ENCODE measurements around the gene SCN3A. TPM values are rescaled to one million over a fixed set of nuclear protein-coding genes. Genes with fewer than 3 reads are reported as not detected.

SCN3A gene
- total RNA-seq, 5 donors from 2014 or later (not counting 1 experiment from before 2014, with no cell fraction given), result 0.06 to 0.48 (median 0.30) TPM

- Histone ChIP-seq H3K27ac (ENCODE audit: low read length) (no peak overlapping the region), H3K4me1 (ENCODE audit: control insufficient read depth in 1 of 2, extremely low read depth in 1 of 2, insufficient read depth in 2 of 2, low read length in 2 of 2) (no peaks in the 10 kb centered on the region), H3K36me3 (ENCODE audit: control insufficient read depth in 2 of 2, extremely low read depth in 1 of 2, insufficient read depth in 1 of 2, low read length in 1 of 2) (no peaks in the 10 kb centered on the region), H3K4me3 (ENCODE audit: control insufficient read depth in 1 of 2, extremely low read depth in 1 of 2, low read length in 1 of 2) (no peak overlapping the region), H3K27me3 (replicated peaks in 1 of 2; ENCODE audit: control insufficient read depth in 2 of 2, extremely low read depth in 1 of 2, insufficient read depth in 2 of 2, low read length in 1 of 2) (no peaks in the 10 kb centered on the region), H3K9me3 (no peaks in the 10 kb centered on the region)
- CTCF ChIA-PET, result interaction anchor here (0.8 to 1.8 kb wide), 2 partner anchors 8 to 634 kb away, joined by 3 to 7 read pairs (median 3); no protein-coding TSS in a partner anchor
- POLR2A ChIA-PET, result no interaction called here
- no peak for DNase-seq
- H3K36me3 Mint-ChIP-seq, result no peaks in the 10 kb centered on the region
- peaks cover 0 to 4% of the 10 kb centered on the region in 2 donors for H3K27me3 Mint-ChIP-seq
- H3K27ac Mint-ChIP-seq, result no peak overlapping the region
- no peaks in the 10 kb centered on the region for H3K9me3 Mint-ChIP-seq
- H3K4me3 Mint-ChIP-seq, result no peak overlapping the region
- no peak for ATAC-seq (replicated peaks in 1 of 4)
- no peaks in the 10 kb centered on the region for H3K4me1 Mint-ChIP-seq
- WGBS (ENCODE audit: insufficient coverage), result no CpG with 5 or more reads among the region's 4 CpGs
These were observed 36.1 kb upstream of the SCN3A start for GRCh38 chr2:165239856-165240515.

DNA sequence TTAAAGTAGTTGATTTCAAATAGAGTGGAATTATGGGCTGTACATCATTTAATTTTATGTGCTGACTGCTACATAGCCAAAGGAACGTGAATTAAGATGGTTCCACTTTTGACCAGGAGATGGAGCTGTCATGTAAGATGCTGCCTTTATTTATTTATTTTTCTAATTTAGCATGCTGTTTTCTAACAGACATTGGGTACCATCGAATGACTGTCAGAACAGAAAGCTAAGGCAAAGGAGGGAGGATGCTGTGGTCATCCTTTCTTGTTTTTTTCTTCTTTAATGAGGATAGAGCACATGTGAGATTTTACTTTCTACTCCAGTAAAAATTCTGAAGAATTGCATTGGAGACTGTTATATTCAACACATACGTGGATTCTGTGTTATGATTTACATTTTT lies 35.4 kb upstream of the SCN3A start, which contains the start of gene SCN2A:
TSS of gene SCN2A (plus strand) at position 185 of the 400 bp plus-strand sequence. CDS start 56,410 bp downstream, outside the sequence.
- H3K36me3 Mint-ChIP-seq, result no peaks in the 10 kb centered on the region
- H3K27ac Mint-ChIP-seq, result no peak within 1 kb of the TSS
- no peaks in the 10 kb centered on the region for H3K36me3 ChIP-seq (ENCODE audit: control insufficient read depth in 2 of 2, extremely low read depth in 1 of 2, insufficient read depth in 1 of 2, low read length in 1 of 2)
- POLR2A ChIA-PET, result interaction anchor here in 1 of 2 donors (0.5 kb wide), 1 partner anchor 53 kb away, joined by 3 read pairs; no protein-coding TSS in a partner anchor
- H3K27ac ChIP-seq (ENCODE audit: low read length), result no peak within 1 kb of the TSS
- no peaks in the 10 kb centered on the region for H3K4me1 ChIP-seq (ENCODE audit: control insufficient read depth in 1 of 2, extremely low read depth in 1 of 2, insufficient read depth in 2 of 2, low read length in 2 of 2)
- no peaks in the 10 kb centered on the region for H3K27me3 ChIP-seq (replicated peaks in 1 of 2; ENCODE audit: control insufficient read depth in 2 of 2, extremely low read depth in 1 of 2, insufficient read depth in 2 of 2, low read length in 1 of 2)
- CTCF ChIA-PET, result interaction anchor here (0.6 to 1.8 kb wide), 3 partner anchors 9 to 635 kb away, joined by 3 to 7 read pairs (median 3); no protein-coding TSS in a partner anchor
- H3K4me3 ChIP-seq (ENCODE audit: control insufficient read depth in 1 of 2, extremely low read depth in 1 of 2, low read length in 1 of 2), result no peak within 1 kb of the TSS
- no peaks in the 10 kb centered on the region for H3K9me3 Mint-ChIP-seq
- peak in 1 of 35 experiments; percentile 29 for DNase-seq
- H3K4me1 Mint-ChIP-seq, result no peaks in the 10 kb centered on the region
- H3K27me3 Mint-ChIP-seq, result peaks cover 0 to 4% of the 10 kb centered on the region in 2 donors
- ATAC-seq (replicated peaks in 1 of 4), result no peak
- no peaks in the 10 kb centered on the region for H3K9me3 ChIP-seq
- WGBS (ENCODE audit: insufficient coverage), result no CpG with 5 or more reads among the region's 3 CpGs
- no peak within 1 kb of the TSS for H3K4me3 Mint-ChIP-seq

DNA sequence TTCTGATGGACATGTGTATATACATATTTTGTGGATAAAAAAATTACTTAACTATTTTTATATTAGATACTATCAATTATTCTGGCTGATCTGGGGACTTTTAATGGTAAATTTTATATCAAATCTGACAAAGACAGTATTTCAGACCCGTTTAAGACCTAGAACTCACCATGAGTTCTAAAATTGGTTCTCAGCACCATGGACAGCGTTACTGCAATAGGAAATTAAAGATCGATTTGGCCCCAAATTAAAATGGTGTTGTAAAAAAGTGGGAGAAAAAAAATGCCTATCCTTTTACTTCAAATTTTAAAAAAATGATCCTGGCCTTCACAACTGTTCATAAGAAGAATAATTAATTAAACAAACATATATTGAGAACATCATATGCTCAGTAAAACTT lies 34.4 kb upstream of the SCN3A start:
- CTCF ChIA-PET, result interaction anchor here (0.6 to 1.8 kb wide), 2 partner anchors 631 to 636 kb away, joined by 3 to 7 read pairs; no protein-coding TSS in a partner anchor
- Mint-ChIP-seq H3K4me1 (no peaks in the 10 kb centered on the region), H3K27me3 (peaks cover 0 to 4% of the 10 kb centered on the region in 2 donors), H3K4me3 (no peak overlapping the region), H3K9me3 (no peaks in the 10 kb centered on the region), H3K27ac (no peak overlapping the region), H3K36me3 (no peaks in the 10 kb centered on the region)
- H3K4me3 ChIP-seq (ENCODE audit: control insufficient read depth in 1 of 2, extremely low read depth in 1 of 2, low read length in 1 of 2), result no peak overlapping the region
- POLR2A ChIA-PET, result no interaction called here
- no peaks in the 10 kb centered on the region for H3K9me3 ChIP-seq
- DNase-seq (peak in 1 of 35 experiments; percentile 18), ATAC-seq (replicated peaks in 1 of 4) (no peak)
- no CpG with 5 or more reads among the region's 3 CpGs for WGBS (ENCODE audit: insufficient coverage)
- H3K27me3 ChIP-seq (replicated peaks in 1 of 2; ENCODE audit: control insufficient read depth in 2 of 2, extremely low read depth in 1 of 2, insufficient read depth in 2 of 2, low read length in 1 of 2), result no peaks in the 10 kb centered on the region
- H3K36me3 ChIP-seq (ENCODE audit: control insufficient read depth in 2 of 2, extremely low read depth in 1 of 2, insufficient read depth in 1 of 2, low read length in 1 of 2), result no peaks in the 10 kb centered on the region
- no peak overlapping the region for H3K27ac ChIP-seq (ENCODE audit: low read length)
- H3K4me1 ChIP-seq (ENCODE audit: control insufficient read depth in 1 of 2, extremely low read depth in 1 of 2, insufficient read depth in 2 of 2, low read length in 2 of 2), result no peaks in the 10 kb centered on the region

DNA sequence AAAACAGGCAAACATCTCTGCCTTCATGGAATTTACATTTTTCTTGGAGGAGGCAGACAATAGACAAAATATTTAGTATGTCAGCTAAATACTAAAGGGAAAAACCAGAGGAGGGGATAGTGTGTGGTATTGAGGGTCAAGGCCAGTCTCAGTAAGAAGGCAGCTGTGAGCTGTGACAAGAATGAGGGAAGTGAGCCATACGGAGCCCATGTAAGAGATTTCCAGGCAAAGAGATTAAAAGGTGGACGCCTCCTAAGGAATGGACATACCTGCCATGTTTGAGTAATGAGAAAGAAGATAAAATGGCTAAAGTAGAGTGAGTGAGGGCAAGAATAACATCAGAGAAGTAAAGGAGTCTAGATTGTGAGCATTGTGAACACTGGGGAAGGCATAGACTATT lies 33.2 kb upstream of the SCN3A start:
- no peak overlapping the region for H3K4me3 ChIP-seq (ENCODE audit: control insufficient read depth in 1 of 2, extremely low read depth in 1 of 2, low read length in 1 of 2)
- no peak overlapping the region for H3K27ac ChIP-seq (ENCODE audit: low read length)
- H3K27me3 ChIP-seq (replicated peaks in 1 of 2; ENCODE audit: control insufficient read depth in 2 of 2, extremely low read depth in 1 of 2, insufficient read depth in 2 of 2, low read length in 1 of 2), result no peaks in the 10 kb centered on the region
- CTCF ChIA-PET, result no interaction called here
- H3K4me1 Mint-ChIP-seq, result no peaks in the 10 kb centered on the region
- DNase-seq (no peak), ATAC-seq (replicated peaks in 1 of 4) (no peak)
- H3K27me3 Mint-ChIP-seq, result peaks cover 0 to 4% of the 10 kb centered on the region in 2 donors
- H3K9me3 ChIP-seq, result no peaks in the 10 kb centered on the region
- H3K4me1 ChIP-seq (ENCODE audit: control insufficient read depth in 1 of 2, extremely low read depth in 1 of 2, insufficient read depth in 2 of 2, low read length in 2 of 2), result no peaks in the 10 kb centered on the region
- no peaks in the 10 kb centered on the region for H3K36me3 Mint-ChIP-seq
- H3K36me3 ChIP-seq (ENCODE audit: control insufficient read depth in 2 of 2, extremely low read depth in 1 of 2, insufficient read depth in 1 of 2, low read length in 1 of 2), result no peaks in the 10 kb centered on the region
- H3K4me3 Mint-ChIP-seq, result no peak overlapping the region
- POLR2A ChIA-PET, result no interaction called here
- H3K9me3 Mint-ChIP-seq, result peaks cover 0 to 5% (median 4%) of the 10 kb centered on the region in 3 donors
- 69% methylated on average over 2 of the region's 2 CpGs for WGBS (ENCODE audit: insufficient coverage)
- H3K27ac Mint-ChIP-seq, result peak overlapping the region in 1 of 2 donors; percentile 2

DNA sequence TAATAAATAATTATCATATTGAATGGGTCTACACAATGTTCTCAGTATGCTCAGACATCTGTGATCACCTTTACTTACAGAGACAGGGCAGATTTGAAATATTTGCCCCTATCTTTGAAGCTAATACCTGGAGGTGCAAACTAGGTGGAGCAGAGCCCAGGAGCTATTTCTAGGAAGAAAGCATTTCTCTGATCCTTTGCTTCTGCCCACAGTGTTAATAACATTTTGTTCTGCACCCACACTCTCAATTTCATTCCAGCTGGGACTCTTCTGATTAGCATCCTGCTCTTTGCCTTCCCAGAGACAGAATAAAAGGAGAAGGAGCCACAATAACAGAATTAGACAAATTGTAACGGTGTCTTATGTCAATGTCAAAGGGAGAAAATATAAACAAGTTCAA lies 23.7 kb upstream of the SCN3A start:
- no peaks in the 10 kb centered on the region for H3K4me1 ChIP-seq (ENCODE audit: control insufficient read depth in 1 of 2, extremely low read depth in 1 of 2, insufficient read depth in 2 of 2, low read length in 2 of 2)
- Mint-ChIP-seq H3K4me1 (no peaks in the 10 kb centered on the region), H3K4me3 (no peak overlapping the region), H3K27ac (no peak overlapping the region), H3K27me3 (no peaks in the 10 kb centered on the region), H3K9me3 (peaks cover 0 to 4% (median 4%) of the 10 kb centered on the region in 3 donors), H3K36me3 (no peaks in the 10 kb centered on the region)
- no peak for DNase-seq
- H3K27me3 ChIP-seq (replicated peaks in 1 of 2; ENCODE audit: control insufficient read depth in 2 of 2, extremely low read depth in 1 of 2, insufficient read depth in 2 of 2, low read length in 1 of 2), result no peaks in the 10 kb centered on the region
- POLR2A ChIA-PET, result no interaction called here
- no peak overlapping the region for H3K4me3 ChIP-seq (ENCODE audit: control insufficient read depth in 1 of 2, extremely low read depth in 1 of 2, low read length in 1 of 2)
- WGBS (ENCODE audit: insufficient coverage), result no CpG with 5 or more reads among the region's 1 CpG
- no peak for ATAC-seq (replicated peaks in 1 of 4)
- H3K36me3 ChIP-seq (ENCODE audit: control insufficient read depth in 2 of 2, extremely low read depth in 1 of 2, insufficient read depth in 1 of 2, low read length in 1 of 2), result no peaks in the 10 kb centered on the region
- CTCF ChIA-PET, result no interaction called here
- no peak overlapping the region for H3K27ac ChIP-seq (ENCODE audit: low read length)
- H3K9me3 ChIP-seq, result no peaks in the 10 kb centered on the region

DNA sequence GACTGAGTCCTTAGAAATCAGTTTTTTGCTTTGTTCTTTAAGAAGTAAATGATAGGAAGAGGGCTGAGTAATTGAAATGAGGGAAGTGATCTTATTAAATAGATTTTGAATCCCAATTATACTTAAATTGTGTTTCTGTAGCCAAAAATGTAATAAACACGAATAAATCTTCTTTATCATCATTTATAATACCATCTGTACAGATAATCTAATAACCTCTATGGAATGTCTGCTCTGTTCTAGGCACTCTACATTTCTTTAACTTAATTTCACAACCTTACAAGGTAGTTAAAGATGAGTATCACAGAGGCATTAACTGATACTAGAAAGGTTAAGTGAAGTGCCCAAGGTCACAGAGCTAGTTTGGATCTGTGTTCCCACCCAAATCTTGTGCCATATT lies 21.1 kb upstream of the SCN3A start:
- Histone ChIP-seq H3K4me3 (ENCODE audit: control insufficient read depth in 1 of 2, extremely low read depth in 1 of 2, low read length in 1 of 2) (no peak overlapping the region), H3K27me3 (replicated peaks in 1 of 2; ENCODE audit: control insufficient read depth in 2 of 2, extremely low read depth in 1 of 2, insufficient read depth in 2 of 2, low read length in 1 of 2) (no peaks in the 10 kb centered on the region), H3K27ac (ENCODE audit: low read length) (no peak overlapping the region), H3K4me1 (ENCODE audit: control insufficient read depth in 1 of 2, extremely low read depth in 1 of 2, insufficient read depth in 2 of 2, low read length in 2 of 2) (no peaks in the 10 kb centered on the region), H3K36me3 (ENCODE audit: control insufficient read depth in 2 of 2, extremely low read depth in 1 of 2, insufficient read depth in 1 of 2, low read length in 1 of 2) (no peaks in the 10 kb centered on the region), H3K9me3 (no peaks in the 10 kb centered on the region)
- no CpG with 5 or more reads among the region's 1 CpG for WGBS (ENCODE audit: insufficient coverage)
- ChIA-PET CTCF (no interaction called here), POLR2A (no interaction called here)
- H3K27ac Mint-ChIP-seq, result no peak overlapping the region
- no peaks in the 10 kb centered on the region for H3K4me1 Mint-ChIP-seq
- H3K27me3 Mint-ChIP-seq, result no peaks in the 10 kb centered on the region
- H3K36me3 Mint-ChIP-seq, result no peaks in the 10 kb centered on the region
- no peaks in the 10 kb centered on the region for H3K9me3 Mint-ChIP-seq
- ATAC-seq (replicated peaks in 1 of 4) (no peak), DNase-seq (no peak)
- H3K4me3 Mint-ChIP-seq, result no peak overlapping the region

Measured in T-cell (primary cell).